Calu3 (cell line): Measurements from ENCODE around the gene SLC25A5. TPM values are rescaled to one million over a fixed set of nuclear protein-coding genes. Genes with fewer than 3 reads are reported as not detected.

Experiments
- BruUV-seq: library from RNA; stranded (reverse); fragments of 400-500 nt; replicated peaks from 2 replicates; lab custom pipeline; 2021; lab: Mats Ljungman, UMichigan
- CTCF ChIA-PET: fragments of 300-600 bp; sonication (Branson Sonifier 250); formaldehyde crosslinking; loops from one replicate; lab custom pipeline; 2022; ENCODE audit warnings: antibody characterized with exemption; lab: Charles Lee
- DNase-seq: peaks from one replicate; pipeline ENCODE4 v3.0.0; 2022
- H3K27ac Mint-ChIP-seq: one replicate; pipeline ENCODE4 v1.8.0; 2022; ENCODE audit warnings: mixed read lengths; ENCODE audit not compliant: unreplicated experiment
- H3K27me3 Mint-ChIP-seq: one replicate; pipeline ENCODE4 v1.8.0; 2022; ENCODE audit warnings: mixed read lengths; ENCODE audit not compliant: unreplicated experiment
- H3K36me3 Mint-ChIP-seq: one replicate; pipeline ENCODE4 v1.8.0; 2022; ENCODE audit warnings: mild to moderate bottlenecking, moderate library complexity, mixed read lengths; ENCODE audit not compliant: insufficient read depth, unreplicated experiment
- H3K4me1 Mint-ChIP-seq: one replicate; pipeline ENCODE4 v1.8.0; 2022; ENCODE audit warnings: mild to moderate bottlenecking, low read depth, mixed read lengths; ENCODE audit not compliant: unreplicated experiment
- H3K4me3 Mint-ChIP-seq: one replicate; pipeline ENCODE4 v1.8.0; 2022; ENCODE audit warnings: mild to moderate bottlenecking, low read depth, moderate library complexity, mixed read lengths; ENCODE audit not compliant: unreplicated experiment
- H3K9me3 Mint-ChIP-seq: one replicate; pipeline ENCODE4 v1.8.0; 2022; ENCODE audit warnings: low read depth, mixed read lengths; ENCODE audit not compliant: unreplicated experiment
- CTCF ChIP-seq: fragments of 200-600 bp; IDR thresholded peaks from one replicate; pipeline ENCODE4 v1.8.0; 2022; ENCODE audit warnings: antibody characterized with exemption; ENCODE audit not compliant: unreplicated experiment
- intact Hi-C: fragments of 100-400 bp; cut with micrococcal nuclease; formaldehyde crosslinking; loops from one replicate; pipeline ENCODE4 v1.10.0; 2022; ENCODE audit not compliant: unreplicated experiment
- total RNA-seq: library from RNA; stranded (reverse); gene quantifications from 2 replicates; pipeline ENCODE4 v1.2.3, GENCODE V29; 2022

Gene SLC25A5
- total RNA-seq, 1 experiment from 2014 or later, result 416 TPM

GRCh38 chrX:119507206-119507605 lies 39.0 kb downstream of the SLC25A5 start:
- TF ChIP-seq CTCF, result no peak
- intact Hi-C loops, result no loop called here
- no TSS peak for BruUV-seq
- no peaks in the 10 kb centered on the region for H3K9me3 Mint-ChIP-seq
- no peak overlapping the region for H3K27ac Mint-ChIP-seq
- peaks cover 14% of the 10 kb centered on the region for H3K36me3 Mint-ChIP-seq
- no peaks in the 10 kb centered on the region for H3K27me3 Mint-ChIP-seq
- no peak for DNase-seq
- peaks cover 16% of the 10 kb centered on the region for H3K4me1 Mint-ChIP-seq
- H3K4me3 Mint-ChIP-seq, result no peak overlapping the region
- CTCF ChIA-PET, result interaction anchor here (0.7 to 0.9 kb wide), 2 partner anchors 24 to 654 kb away, joined by 3 read pairs; no protein-coding TSS in a partner anchor

- peak; percentile 76 for DNase-seq
- Mint-ChIP-seq H3K4me1 (peaks cover 6% of the 10 kb centered on the region), H3K4me3 (no peak overlapping the region), H3K27me3 (no peaks in the 10 kb centered on the region), H3K36me3 (no peaks in the 10 kb centered on the region), H3K27ac (no peak overlapping the region), H3K9me3 (no peaks in the 10 kb centered on the region)
- intact Hi-C loops, result loop anchor here (1.0 kb wide), 1 partner anchor 24 kb away; no protein-coding TSS in a partner anchor
- TF ChIP-seq CTCF, result peak; percentile 50
- BruUV-seq, result no TSS peak
- CTCF ChIA-PET, result interaction anchor here (0.6 to 1.9 kb wide), 17 partner anchors 9 to 297 kb away, joined by 3 to 32 read pairs (median 5); partner anchors contain the start of genes SLC25A5 and UBE2A
Measured at GRCh38 chrX:119512146-119512800, 44.0 kb downstream of the SLC25A5 start.

GRCh38 chrX:119516157-119516702 lies 48.0 kb downstream of the SLC25A5 start:
- CTCF ChIA-PET, result interaction anchor here (0.7 to 1.3 kb wide), 3 partner anchors 38 to 192 kb away, joined by 3 read pairs; no protein-coding TSS in a partner anchor
- BruUV-seq, result no TSS peak
- H3K27ac Mint-ChIP-seq, result no peak overlapping the region
- intact Hi-C loops, result loop anchor here (2.0 to 5.0 kb wide), 4 partner anchors 91 to 366 kb away; partner anchors contain the start of gene NKRF
- no peaks in the 10 kb centered on the region for H3K9me3 Mint-ChIP-seq
- H3K4me3 Mint-ChIP-seq, result no peak overlapping the region
- TF ChIP-seq CTCF, result peak; percentile 64
- no peaks in the 10 kb centered on the region for H3K27me3 Mint-ChIP-seq
- DNase-seq, result peak; percentile 28
- H3K36me3 Mint-ChIP-seq, result no peaks in the 10 kb centered on the region
- no peaks in the 10 kb centered on the region for H3K4me1 Mint-ChIP-seq

- no peaks in the 10 kb centered on the region for H3K4me1 Mint-ChIP-seq
- H3K36me3 Mint-ChIP-seq, result no peaks in the 10 kb centered on the region
- no peaks in the 10 kb centered on the region for H3K9me3 Mint-ChIP-seq
- H3K27me3 Mint-ChIP-seq, result no peaks in the 10 kb centered on the region
- H3K27ac Mint-ChIP-seq, result no peak overlapping the region
- no peak overlapping the region for H3K4me3 Mint-ChIP-seq
- intact Hi-C loops, result loop anchor here (5.0 kb wide), 3 partner anchors 89 to 364 kb away; partner anchors contain the start of gene NKRF
- CTCF ChIA-PET, result no interaction called here
- DNase-seq, result no peak
- TF ChIP-seq CTCF, result no peak
- BruUV-seq, result no TSS peak
Measured at GRCh38 chrX:119518371-119518770, 50.1 kb downstream of the SLC25A5 start.

Other genes starting within 250 kb of the SLC25A5 start
- gene PGRMC1, start 232.2 kb upstream of the SLC25A5 start, total RNA-seq, result 121 and 126 TPM in 2 replicates
- gene SLC25A43, start 69.1 kb upstream of the SLC25A5 start, total RNA-seq, result 14.3 and 15.5 TPM in 2 replicates
- gene STEEP1, start 97.0 kb downstream of the SLC25A5 start, total RNA-seq, result 30.4 and 36.8 TPM in 2 replicates
- 64.2 and 65.0 TPM in 2 replicates for gene UBE2A, start 106.1 kb downstream of the SLC25A5 start, total RNA-seq
- 17.8 and 18.0 TPM in 2 replicates for gene NKRF, start 138.0 kb downstream of the SLC25A5 start, total RNA-seq
- gene SEPTIN6, start 224.7 kb downstream of the SLC25A5 start, total RNA-seq, result 7.7 and 8.5 TPM in 2 replicates